Small intestine (tissue), 7 donors: ENCODE results near the gene DOCK4. TPM values are rescaled to one million over a fixed set of nuclear protein-coding genes. Genes with fewer than 3 reads are reported as not detected.

Source experiments
- DNase-seq, 2 donors: peaks; one replicate each; pipeline versions ENCODE4 v3.0.0 to v3.0.0-alpha.2; 2013
- FAIRE-seq: peaks from 2 replicates; lab custom pipeline; 2012; peaks lifted over from hg19 to GRCh38; lab: Jason Lieb, UNC
- H3K27ac ChIP-seq, 3 donors: one replicate each; pipeline ENCODE4 v1.5.1; 2013; ENCODE audit warnings: low read length in 2 of 3, mild to moderate bottlenecking in 2 of 3, control low read depth in 1 of 3, inconsistent platforms in 1 of 3, low read depth in 1 of 3, moderate library complexity in 1 of 3
- H3K27me3 ChIP-seq, 3 donors: one replicate each; pipeline ENCODE4 v1.6.1; 2013; ENCODE audit warnings: low read length in 3 of 3, inconsistent platforms in 1 of 3; ENCODE audit not compliant: control insufficient read depth in 3 of 3, insufficient read depth in 3 of 3
- H3K36me3 ChIP-seq, 3 donors: one replicate each; pipeline ENCODE4 v1.6.1; 2013; ENCODE audit warnings: low read length in 3 of 3, inconsistent platforms in 1 of 3, low read depth in 1 of 3, mild to moderate bottlenecking in 1 of 3, moderate library complexity in 1 of 3; ENCODE audit not compliant: control insufficient read depth in 3 of 3, insufficient read depth in 2 of 3
- H3K4me1 ChIP-seq, 3 donors: one replicate each; pipeline ENCODE4 v1.6.1; 2013; ENCODE audit warnings: low read length in 2 of 3, inconsistent platforms in 1 of 3, low read depth in 1 of 3, mild to moderate bottlenecking in 1 of 3, moderate library complexity in 1 of 3; ENCODE audit not compliant: control insufficient read depth in 3 of 3, insufficient read depth in 2 of 3
- H3K4me3 ChIP-seq, 3 donors: one replicate each; pipeline ENCODE4 v1.5.1; 2013; ENCODE audit warnings: low read length in 3 of 3, control low read depth in 1 of 3, inconsistent platforms in 1 of 3, low read depth in 1 of 3, mild to moderate bottlenecking in 1 of 3, moderate library complexity in 1 of 3
- H3K9me3 ChIP-seq, 2 donors: one replicate each; pipeline ENCODE4 v1.6.1; 2013; ENCODE audit warnings: low read depth in 1 of 2, low read length in 1 of 2; ENCODE audit not compliant: control insufficient read depth in 2 of 2, insufficient read depth in 1 of 2
- WGBS, 3 donors: extraction: QIAGEN DNeasy Blood & Tissue Kit; methylation state at CpG; one replicate each; pipeline ENCODE4 v1.1.7; 2013; 5-methylcytosine and 5-hydroxymethylcytosine counted together
- polyA plus RNA-seq, 4 donors: library from polyadenylated mRNA; stranded (reverse) in 3 of 4; unstranded in 1 of 4; fragments of 200-250 nt in 3 of 4; fragments of 120-200 nt in 1 of 4; gene quantifications; one replicate each; pipeline versions ENCODE4 v1.2.1 to v1.2.3, GENCODE V29; 2013
- donor health status: healthy with polysubstance abuse.
- donor health status: control.
- donor health status: control.
- donor health status: Bipolar disorder and iron deficiency.
- donor health status: healthy.

The DOCK4 gene
- polyA plus RNA-seq, 4 donors = 1.9 to 4.1 (median 3.8) TPM; not detected in 1

GRCh38 chr7:112157072-112157471 lies 49.1 kb downstream of the DOCK4 start:
- FAIRE-seq = no peak

GRCh38 chr7:112156412-112156811 lies 49.8 kb downstream of the DOCK4 start:
- no peak for DNase-seq
- Histone ChIP-seq H3K27ac (no peak overlapping the region), H3K4me3 (no peak overlapping the region), H3K27me3 (no peaks in the 10 kb centered on the region), H3K36me3 (no peaks in the 10 kb centered on the region), H3K4me1 (no peaks in the 10 kb centered on the region), H3K9me3 (no peaks in the 10 kb centered on the region)
- FAIRE-seq = no peak
- WGBS, 3 donors = 95 to 100% (median 97%) methylated on average over 1 of the region's 1 CpG

More at GRCh38 chr7:112157072-112157471, 49.1 kb downstream of the DOCK4 start:
- DNase-seq = no peak
- no peak overlapping the region for H3K27ac ChIP-seq
- 56 to 71% (median 67%) methylated on average over 4 of the region's 4 CpGs for WGBS, 3 donors
- H3K27me3 ChIP-seq = no peaks in the 10 kb centered on the region
- H3K36me3 ChIP-seq = no peaks in the 10 kb centered on the region
- H3K9me3 ChIP-seq = no peaks in the 10 kb centered on the region
- H3K4me3 ChIP-seq = no peak overlapping the region
- peaks cover 0 to under 1% (median 0%) of the 10 kb centered on the region in 3 donors for H3K4me1 ChIP-seq

DNA sequence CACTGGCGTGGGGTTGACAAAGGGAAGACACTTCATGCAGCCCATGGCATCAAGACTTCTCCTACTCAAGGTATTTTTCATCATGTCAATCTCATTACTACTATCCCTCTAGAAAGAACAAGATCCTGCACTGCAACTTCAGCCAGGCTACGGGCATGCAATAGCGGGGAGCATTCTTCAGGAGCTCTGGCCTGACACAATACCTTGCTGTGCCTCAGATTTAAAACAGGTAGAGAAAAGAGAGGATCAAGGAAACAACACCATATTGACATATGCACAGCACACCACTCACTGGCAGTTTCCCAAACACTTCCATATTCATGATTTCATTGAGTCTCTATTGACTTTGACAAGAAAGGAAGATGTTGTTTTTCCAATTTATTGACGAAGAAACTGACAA lies 51.5 kb downstream of the DOCK4 start:
- Histone ChIP-seq H3K4me1 (no peaks in the 10 kb centered on the region), H3K36me3 (no peaks in the 10 kb centered on the region), H3K9me3 (no peaks in the 10 kb centered on the region), H3K27ac (no peak overlapping the region), H3K27me3 (no peaks in the 10 kb centered on the region), H3K4me3 (no peak overlapping the region)
- 62 to 86% (median 72%) methylated on average over 4 of the region's 4 CpGs for WGBS, 3 donors
- FAIRE-seq (no peak), DNase-seq (no peak)

GRCh38 chr7:112152186-112152585 lies 54.0 kb downstream of the DOCK4 start:
- no peak for DNase-seq
- FAIRE-seq = no peak
- no peaks in the 10 kb centered on the region for H3K36me3 ChIP-seq
- no peak overlapping the region for H3K27ac ChIP-seq
- WGBS, 3 donors = 73 to 85% (median 74%) methylated on average over 2 of the region's 2 CpGs
- no peaks in the 10 kb centered on the region for H3K4me1 ChIP-seq
- H3K4me3 ChIP-seq = no peak overlapping the region
- no peaks in the 10 kb centered on the region for H3K9me3 ChIP-seq
- H3K27me3 ChIP-seq = no peaks in the 10 kb centered on the region

- Histone ChIP-seq H3K36me3 (no peaks in the 10 kb centered on the region), H3K27ac (no peak overlapping the region), H3K4me1 (no peaks in the 10 kb centered on the region), H3K9me3 (no peaks in the 10 kb centered on the region), H3K27me3 (no peaks in the 10 kb centered on the region), H3K4me3 (no peak overlapping the region)
- no peak for FAIRE-seq
- WGBS, 3 donors = 68 to 81% (median 80%) methylated on average over 5 of the region's 5 CpGs
- no peak for DNase-seq
Observed at GRCh38 chr7:112150823-112151641, 55.2 kb downstream of the DOCK4 start.

GRCh38 chr7:112149734-112150133 lies 56.5 kb downstream of the DOCK4 start:
- no peak for FAIRE-seq
- Histone ChIP-seq H3K4me3 (no peak overlapping the region), H3K27me3 (no peaks in the 10 kb centered on the region), H3K36me3 (no peaks in the 10 kb centered on the region), H3K9me3 (no peaks in the 10 kb centered on the region), H3K4me1 (no peaks in the 10 kb centered on the region), H3K27ac (no peak overlapping the region)
- DNase-seq = no peak
- 73 to 83% (median 80%) methylated on average over 2 of the region's 2 CpGs for WGBS, 3 donors

GRCh38 chr7:112147793-112148361 lies 58.3 kb downstream of the DOCK4 start:
- H3K36me3 ChIP-seq = no peaks in the 10 kb centered on the region
- DNase-seq = no peak
- no peak overlapping the region for H3K27ac ChIP-seq
- no peak overlapping the region for H3K4me3 ChIP-seq
- H3K27me3 ChIP-seq = no peaks in the 10 kb centered on the region
- FAIRE-seq = no peak
- H3K9me3 ChIP-seq = no peaks in the 10 kb centered on the region
- WGBS, 3 donors = 87 to 88% (median 88%) methylated on average over 2 of the region's 2 CpGs
- no peaks in the 10 kb centered on the region for H3K4me1 ChIP-seq

DNA sequence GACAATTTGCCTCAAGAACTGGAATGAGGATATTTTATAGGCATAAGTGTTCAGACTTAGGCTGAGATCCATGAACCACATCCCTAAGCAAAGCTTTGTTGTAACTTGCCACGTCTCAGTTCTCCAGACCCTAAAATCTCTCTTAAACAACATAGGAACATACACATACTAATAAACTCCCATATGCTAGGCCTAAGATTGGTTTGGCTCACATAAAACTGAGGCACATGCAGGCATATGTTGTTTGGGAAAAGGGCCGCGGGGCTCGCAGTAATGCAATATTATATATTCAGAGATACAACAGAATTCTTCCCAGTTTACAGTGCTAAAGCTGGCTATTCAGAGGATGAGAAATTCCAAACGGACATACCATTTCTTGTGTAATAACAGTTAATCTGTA lies 61.0 kb downstream of the DOCK4 start:
- H3K4me1 ChIP-seq = no peaks in the 10 kb centered on the region
- no peaks in the 10 kb centered on the region for H3K27me3 ChIP-seq
- H3K4me3 ChIP-seq = no peak overlapping the region
- DNase-seq (no peak), FAIRE-seq (no peak)
- no peaks in the 10 kb centered on the region for H3K9me3 ChIP-seq
- H3K36me3 ChIP-seq = no peaks in the 10 kb centered on the region
- 88 to 91% (median 89%) methylated on average over 5 of the region's 5 CpGs for WGBS, 3 donors
- H3K27ac ChIP-seq = no peak overlapping the region
